Astrocyte (in vitro differentiated cells and primary cell): Measurements from ENCODE around the gene NLGN1. TPM values are rescaled to one million over a fixed set of nuclear protein-coding genes. Genes with fewer than 3 reads are reported as not detected.

ENCODE experiments used
- DNase-seq: peaks from one replicate; pipeline ENCODE4 v3.0.0-alpha.2; 2010; ENCODE audit warnings: low read depth
- FAIRE-seq: peaks from 2 replicates; lab custom pipeline; 2011; peaks lifted over from hg19 to GRCh38; lab: Jason Lieb, UNC
- H2AFZ ChIP-seq: 2 replicates; pipeline ENCODE4 v1.6.0; 2012; ENCODE audit warnings: low read depth, low read length, inconsistent platforms
- H3K27ac ChIP-seq: 2 replicates; pipeline ENCODE4 v1.5.1; 2011; ENCODE audit warnings: low read depth, low read length, inconsistent platforms
- H3K27me3 ChIP-seq: 2 replicates; pipeline ENCODE4 v1.6.0; 2011; ENCODE audit warnings: low read length, inconsistent platforms; ENCODE audit not compliant: insufficient read depth
- H3K36me3 ChIP-seq: 2 replicates; pipeline ENCODE4 v1.5.1; 2011; ENCODE audit warnings: low read length, inconsistent platforms; ENCODE audit not compliant: insufficient read depth
- H3K4me1 ChIP-seq: 2 replicates; pipeline ENCODE4 v1.5.1; 2011; ENCODE audit warnings: low read length, inconsistent platforms; ENCODE audit not compliant: insufficient read depth
- H3K4me2 ChIP-seq: 2 replicates; pipeline ENCODE4 v1.6.0; 2012; ENCODE audit warnings: low read length, inconsistent platforms
- H3K4me3 ChIP-seq: 2 replicates; pipeline ENCODE4 v1.5.1; 2011; ENCODE audit warnings: low read depth, mild to moderate bottlenecking, low read length, inconsistent platforms; ENCODE audit not compliant: insufficient read depth
- H3K79me2 ChIP-seq: 2 replicates; pipeline ENCODE4 v1.6.0; 2012; ENCODE audit warnings: mild to moderate bottlenecking, low read length, inconsistent platforms; ENCODE audit not compliant: insufficient read depth
- H3K9ac ChIP-seq: 2 replicates; pipeline ENCODE4 v1.6.0; 2012; ENCODE audit warnings: mild to moderate bottlenecking, low read length, inconsistent platforms
- H3K9me3 ChIP-seq: 2 replicates; pipeline ENCODE4 v1.5.1; 2012; ENCODE audit warnings: low read depth, mild to moderate bottlenecking, low read length, inconsistent platforms; ENCODE audit not compliant: insufficient read depth
- H4K20me1 ChIP-seq: 2 replicates; pipeline ENCODE4 v1.6.0; 2012; ENCODE audit warnings: low read length, inconsistent platforms; ENCODE audit not compliant: insufficient read depth
- H3K27ac Mint-ChIP-seq: one replicate; pipeline ENCODE4 v1.8.0; 2021; ENCODE audit warnings: mild to moderate bottlenecking, mixed read lengths; ENCODE audit not compliant: unreplicated experiment
- H3K27me3 Mint-ChIP-seq: one replicate; pipeline ENCODE4 v1.8.0; 2021; ENCODE audit warnings: low read depth, mixed read lengths; ENCODE audit not compliant: unreplicated experiment
- H3K36me3 Mint-ChIP-seq: one replicate; pipeline ENCODE4 v1.8.0; 2021; ENCODE audit warnings: low read depth, mixed read lengths; ENCODE audit not compliant: unreplicated experiment
- H3K4me1 Mint-ChIP-seq: one replicate; pipeline ENCODE4 v1.8.0; 2021; ENCODE audit warnings: low read depth, mixed read lengths; ENCODE audit not compliant: unreplicated experiment
- H3K4me3 Mint-ChIP-seq: one replicate; pipeline ENCODE4 v1.8.0; 2021; ENCODE audit warnings: mild to moderate bottlenecking, moderate library complexity, mixed read lengths; ENCODE audit not compliant: unreplicated experiment
- H3K9me3 Mint-ChIP-seq: one replicate; pipeline ENCODE4 v1.8.0; 2021; ENCODE audit warnings: mild to moderate bottlenecking, mixed read lengths; ENCODE audit not compliant: unreplicated experiment
- EZH2 ChIP-seq: IDR thresholded peaks from 2 replicates; pipeline ENCODE4 v1.6.1; 2012; ENCODE audit warnings: mild to moderate bottlenecking, low read length, inconsistent platforms; ENCODE audit not compliant: insufficient read depth
- total RNA-seq: library from RNA; stranded (reverse); gene quantifications from 2 replicates; pipeline ENCODE4 v1.2.1, GENCODE V29; 2021
- TF ChIP-seq, protein P1 (sequence below): IDR thresholded peaks from 2 replicates; pipeline ENCODE4 v1.5.1; 2011; ENCODE audit warnings: low read depth, mild to moderate bottlenecking, inconsistent platforms, low read length, moderate library complexity; ENCODE audit not compliant: insufficient read depth

Gene NLGN1
- total RNA-seq, 1 donor from 2014 or later, result 1.2 TPM

- H3K79me2 ChIP-seq, result no peaks in the 10 kb centered on the region
- Mint-ChIP-seq H3K9me3 (no peaks in the 10 kb centered on the region), H3K27ac (no peak overlapping the region), H3K4me3 (no peak overlapping the region), H3K36me3 (no peaks in the 10 kb centered on the region), H3K27me3 (no peaks in the 10 kb centered on the region), H3K4me1 (no peaks in the 10 kb centered on the region)
- H3K4me3 ChIP-seq, result no peak overlapping the region
- no peak overlapping the region for H2AFZ ChIP-seq
- FAIRE-seq (no peak), DNase-seq (no peak)
- H3K4me1 ChIP-seq, result no peaks in the 10 kb centered on the region
- H3K9me3 ChIP-seq, result no peaks in the 10 kb centered on the region
- no peak overlapping the region for H3K27ac ChIP-seq
- H3K27me3 ChIP-seq, result no peaks in the 10 kb centered on the region
- H3K36me3 ChIP-seq, result no peaks in the 10 kb centered on the region
- TF ChIP-seq EZH2, result no peak
- TF ChIP-seq, protein P1, sequence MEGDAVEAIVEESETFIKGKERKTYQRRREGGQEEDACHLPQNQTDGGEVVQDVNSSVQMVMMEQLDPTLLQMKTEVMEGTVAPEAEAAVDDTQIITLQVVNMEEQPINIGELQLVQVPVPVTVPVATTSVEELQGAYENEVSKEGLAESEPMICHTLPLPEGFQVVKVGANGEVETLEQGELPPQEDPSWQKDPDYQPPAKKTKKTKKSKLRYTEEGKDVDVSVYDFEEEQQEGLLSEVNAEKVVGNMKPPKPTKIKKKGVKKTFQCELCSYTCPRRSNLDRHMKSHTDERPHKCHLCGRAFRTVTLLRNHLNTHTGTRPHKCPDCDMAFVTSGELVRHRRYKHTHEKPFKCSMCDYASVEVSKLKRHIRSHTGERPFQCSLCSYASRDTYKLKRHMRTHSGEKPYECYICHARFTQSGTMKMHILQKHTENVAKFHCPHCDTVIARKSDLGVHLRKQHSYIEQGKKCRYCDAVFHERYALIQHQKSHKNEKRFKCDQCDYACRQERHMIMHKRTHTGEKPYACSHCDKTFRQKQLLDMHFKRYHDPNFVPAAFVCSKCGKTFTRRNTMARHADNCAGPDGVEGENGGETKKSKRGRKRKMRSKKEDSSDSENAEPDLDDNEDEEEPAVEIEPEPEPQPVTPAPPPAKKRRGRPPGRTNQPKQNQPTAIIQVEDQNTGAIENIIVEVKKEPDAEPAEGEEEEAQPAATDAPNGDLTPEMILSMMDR, result no peak
- H3K9ac ChIP-seq, result no peak overlapping the region
- H4K20me1 ChIP-seq, result no peaks in the 10 kb centered on the region
- H3K4me2 ChIP-seq, result no peak overlapping the region
Measured at GRCh38 chr3:174303907-174304560, 906.5 kb downstream of the NLGN1 start.

GRCh38 chr3:174308736-174309135 lies 911.2 kb downstream of the NLGN1 start:
- Mint-ChIP-seq H3K27me3 (no peaks in the 10 kb centered on the region), H3K9me3 (no peaks in the 10 kb centered on the region), H3K27ac (no peak overlapping the region), H3K36me3 (no peaks in the 10 kb centered on the region), H3K4me1 (peaks cover 2% of the 10 kb centered on the region), H3K4me3 (no peak overlapping the region)
- Histone ChIP-seq H3K9ac (no peak overlapping the region), H3K79me2 (no peaks in the 10 kb centered on the region), H3K27ac (no peak overlapping the region), H3K9me3 (no peaks in the 10 kb centered on the region), H3K36me3 (no peaks in the 10 kb centered on the region), H3K4me3 (no peak overlapping the region), H3K4me2 (no peak overlapping the region), H4K20me1 (no peaks in the 10 kb centered on the region), H3K4me1 (no peaks in the 10 kb centered on the region), H3K27me3 (no peaks in the 10 kb centered on the region), H2AFZ (no peak overlapping the region)
- FAIRE-seq, result no peak
- no peak for DNase-seq
- TF ChIP-seq, protein P1, result no peak
- no peak for TF ChIP-seq EZH2

DNA sequence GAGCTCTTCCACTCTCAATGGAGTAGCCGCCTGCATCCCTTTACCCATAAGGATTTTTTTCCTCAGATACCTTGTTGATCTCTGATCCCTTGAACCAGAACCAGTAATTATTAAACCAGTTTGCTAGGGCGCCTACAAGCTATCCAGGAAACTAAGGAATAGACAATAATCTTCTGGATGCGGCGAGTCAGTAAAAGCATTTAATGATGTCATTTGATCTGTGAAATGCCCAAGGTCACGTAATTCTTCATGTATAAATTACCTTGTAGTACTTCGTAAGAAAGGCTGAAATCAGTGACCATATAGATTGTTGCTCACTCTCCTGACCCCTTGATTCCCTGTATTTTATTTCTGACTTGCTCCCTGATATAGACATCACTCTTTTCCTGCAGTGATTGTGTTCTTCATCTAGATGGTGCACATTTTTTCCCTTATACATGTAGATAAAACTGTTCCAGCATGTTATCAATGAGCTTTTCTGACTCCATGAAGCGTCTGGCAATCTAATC lies 913.0 kb downstream of the NLGN1 start:
- H3K79me2 ChIP-seq, result no peaks in the 10 kb centered on the region
- H3K9me3 ChIP-seq, result no peaks in the 10 kb centered on the region
- no peak overlapping the region for H3K4me3 Mint-ChIP-seq
- no peak for TF ChIP-seq EZH2
- TF ChIP-seq, protein P1, result no peak
- H3K9ac ChIP-seq, result no peak overlapping the region
- H3K9me3 Mint-ChIP-seq, result no peaks in the 10 kb centered on the region
- H3K4me1 ChIP-seq, result no peaks in the 10 kb centered on the region
- H2AFZ ChIP-seq, result no peak overlapping the region
- no peaks in the 10 kb centered on the region for H3K27me3 ChIP-seq
- H3K27me3 Mint-ChIP-seq, result no peaks in the 10 kb centered on the region
- no peak overlapping the region for H3K27ac ChIP-seq
- no peaks in the 10 kb centered on the region for H3K36me3 Mint-ChIP-seq
- no peaks in the 10 kb centered on the region for H4K20me1 ChIP-seq
- H3K4me1 Mint-ChIP-seq, result peaks cover 2% of the 10 kb centered on the region
- H3K36me3 ChIP-seq, result no peaks in the 10 kb centered on the region
- no peak for DNase-seq
- FAIRE-seq, result no peak
- no peak overlapping the region for H3K4me3 ChIP-seq
- H3K27ac Mint-ChIP-seq, result no peak overlapping the region
- no peak overlapping the region for H3K4me2 ChIP-seq
